ENCODE results near the gene ENGASE. TPM values are rescaled to one million over a fixed set of nuclear protein-coding genes. Genes with fewer than 3 reads are reported as not detected.

Gene ENGASE
- total and polyA plus RNA-seq, 2 donors (not counting 1 experiment from before 2014, with no cell fraction given), result 92.1 to 122 TPM

DNA sequence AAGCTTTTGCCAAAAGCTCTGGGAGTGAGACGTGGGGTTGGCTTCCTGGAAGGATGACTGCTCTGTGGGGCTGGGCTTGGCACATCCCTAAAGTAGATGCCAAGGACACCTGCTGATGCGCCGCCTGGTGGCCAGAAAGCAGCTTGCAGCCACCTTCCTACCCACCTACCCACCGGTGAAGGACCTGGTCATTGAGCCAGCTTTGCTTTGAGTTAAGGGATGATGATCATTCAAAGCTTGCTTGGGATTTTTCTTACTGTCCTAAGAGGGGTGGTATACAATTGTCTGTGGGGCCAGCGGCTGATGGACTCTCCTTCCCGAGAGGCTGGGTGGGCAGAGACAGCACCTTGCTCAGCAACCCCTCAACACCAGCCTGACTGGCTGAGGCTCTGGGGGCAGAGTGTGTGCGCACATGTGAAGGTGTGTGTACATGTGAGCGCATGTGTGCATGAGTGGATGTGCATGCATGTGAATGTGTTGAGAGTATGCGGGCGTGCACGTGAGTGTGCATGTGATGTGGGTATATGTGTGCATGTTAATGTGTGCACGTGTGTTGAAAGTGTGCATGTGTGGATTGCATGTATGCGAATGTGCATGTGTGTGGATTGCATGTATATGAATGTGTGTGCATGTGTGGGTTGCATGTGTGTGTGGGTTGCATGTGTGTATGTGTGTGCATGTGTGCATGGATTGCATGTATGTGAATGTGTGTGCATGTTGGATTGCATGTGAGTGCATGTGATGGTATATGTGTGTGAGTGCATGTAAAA is 32.0 kb upstream of the ENGASE start:
- Histone ChIP-seq H3K4me2 (replicated peaks; ENCODE audit: low read depth, low read length, poor library complexity, severe bottlenecking) (no peak overlapping the region), H3K9ac (ENCODE audit: low read length) (no peak overlapping the region), H3K27me3 (replicated peaks in 1 of 4; ENCODE audit: control extremely low read depth in 1 of 4, control insufficient read depth in 3 of 4, insufficient read depth in 4 of 4, low read length in 3 of 4) (peaks cover 0 to 23% (median 0%) of the 10 kb centered on the region in 4 experiments), H3K27ac (ENCODE audit: low read length in 2 of 2) (no peak overlapping the region), H3K4me3 (ENCODE audit: control extremely low read depth in 1 of 5, extremely low read depth in 1 of 5, insufficient read depth in 1 of 5, low read depth in 2 of 5, low read length in 4 of 5) (no peak overlapping the region), H4K20me1 (ENCODE audit: control insufficient read depth, insufficient read depth, low read length, poor library complexity, severe bottlenecking) (no peaks in the 10 kb centered on the region), H3K9me3 (ENCODE audit: control extremely low read depth in 1 of 3, control insufficient read depth in 2 of 3, insufficient read depth in 1 of 3, low read length in 2 of 3) (peaks cover 0 to 3% (median 0%) of the 10 kb centered on the region in 3 donors), H3K4me1 (ENCODE audit: control insufficient read depth in 2 of 2, insufficient read depth in 2 of 2, low read length in 2 of 2) (no peaks in the 10 kb centered on the region), H3K36me3 (replicated peaks in 1 of 2; ENCODE audit: control extremely low read depth in 1 of 2, control insufficient read depth in 1 of 2, extremely low read depth in 1 of 2, insufficient read depth in 2 of 2, low read length in 1 of 2) (no peaks in the 10 kb centered on the region), H2AFZ (ENCODE audit: insufficient read depth, low read depth, low read length, poor library complexity, severe bottlenecking) (no peak overlapping the region), H3K79me2 (ENCODE audit: control insufficient read depth, insufficient read depth, low read length) (no peaks in the 10 kb centered on the region)
- 88% methylated on average over 8 of the region's 13 CpGs for WGBS (ENCODE audit: insufficient coverage)
- Mint-ChIP-seq H3K9me3 (ENCODE audit: insufficient read depth) (no peaks in the 10 kb centered on the region), H3K27ac (no peak overlapping the region), H3K27me3 (peaks cover 24% of the 10 kb centered on the region), H3K4me3 (no peak overlapping the region), H3K4me1 (peaks cover 1% of the 10 kb centered on the region)
- intact Hi-C loops (cut with micrococcal nuclease), result loop anchor here (10.0 kb wide), 1 partner anchor 48 kb away; no protein-coding TSS in a partner anchor
- no peak for TF ChIP-seq EZH2 (IDR thresholded peaks at IDR 0.05; ENCODE audit: borderline replicate concordance, insufficient read depth, low read depth, low read length, poor library complexity, severe bottlenecking)
- TF ChIP-seq, protein P1, sequence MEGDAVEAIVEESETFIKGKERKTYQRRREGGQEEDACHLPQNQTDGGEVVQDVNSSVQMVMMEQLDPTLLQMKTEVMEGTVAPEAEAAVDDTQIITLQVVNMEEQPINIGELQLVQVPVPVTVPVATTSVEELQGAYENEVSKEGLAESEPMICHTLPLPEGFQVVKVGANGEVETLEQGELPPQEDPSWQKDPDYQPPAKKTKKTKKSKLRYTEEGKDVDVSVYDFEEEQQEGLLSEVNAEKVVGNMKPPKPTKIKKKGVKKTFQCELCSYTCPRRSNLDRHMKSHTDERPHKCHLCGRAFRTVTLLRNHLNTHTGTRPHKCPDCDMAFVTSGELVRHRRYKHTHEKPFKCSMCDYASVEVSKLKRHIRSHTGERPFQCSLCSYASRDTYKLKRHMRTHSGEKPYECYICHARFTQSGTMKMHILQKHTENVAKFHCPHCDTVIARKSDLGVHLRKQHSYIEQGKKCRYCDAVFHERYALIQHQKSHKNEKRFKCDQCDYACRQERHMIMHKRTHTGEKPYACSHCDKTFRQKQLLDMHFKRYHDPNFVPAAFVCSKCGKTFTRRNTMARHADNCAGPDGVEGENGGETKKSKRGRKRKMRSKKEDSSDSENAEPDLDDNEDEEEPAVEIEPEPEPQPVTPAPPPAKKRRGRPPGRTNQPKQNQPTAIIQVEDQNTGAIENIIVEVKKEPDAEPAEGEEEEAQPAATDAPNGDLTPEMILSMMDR (IDR thresholded peaks at IDR 0.05), result peak; percentile 84
- DNase-seq (peak; percentile 67), ATAC-seq (ENCODE audit: low read depth) (peak; percentile 47)
- POLR2A ChIA-PET, result no interaction called here
- CTCF ChIA-PET, result interaction anchor here (0.7 to 2.6 kb wide), 11 partner anchors 8 to 350 kb away, joined by 3 to 8 read pairs (median 5); no protein-coding TSS in a partner anchor
